Neural cell (in vitro differentiated cells): Measurements from ENCODE around the gene LGR5.

ENCODE experiments used
- EP300 ChIP-seq: fragments of 450-650 bp; conservative IDR thresholded peaks from 2 replicates; pipeline ENCODE4 v1.6.1; 2014; ENCODE audit warnings: antibody characterized with exemption, mild to moderate bottlenecking, moderate library complexity; ENCODE audit not compliant: poor library complexity, severe bottlenecking
- EZH2 ChIP-seq: fragments of 200-600, 300-800 bp; shearing (Covaris generic), sonication (generic); IDR thresholded peaks from 2 replicates; pipeline ENCODE4 v1.6.1; 2014; ENCODE audit warnings: antibody characterized with exemption, low read length, borderline replicate concordance, mild to moderate bottlenecking; ENCODE audit not compliant: insufficient read depth, poor library complexity, severe bottlenecking
- RAD21 ChIP-seq: fragments of 450-650 bp; conservative IDR thresholded peaks from 2 replicates; pipeline ENCODE4 v1.6.1; 2014; ENCODE audit warnings: antibody characterized with exemption, mild to moderate bottlenecking, moderate library complexity
- SMC3 ChIP-seq: fragments of 450-650 bp; conservative IDR thresholded peaks from 2 replicates; pipeline ENCODE4 v1.6.1; 2014; ENCODE audit warnings: antibody characterized with exemption, mild to moderate bottlenecking, moderate library complexity; ENCODE audit not compliant: poor library complexity
- TF ChIP-seq, protein P1 (sequence below): fragments of 450-650 bp; IDR thresholded peaks from 2 replicates; pipeline ENCODE4 v1.5.1; 2014; ENCODE audit warnings: antibody characterized with exemption, mild to moderate bottlenecking, moderate library complexity; ENCODE audit not compliant: poor library complexity, severe bottlenecking

DNA sequence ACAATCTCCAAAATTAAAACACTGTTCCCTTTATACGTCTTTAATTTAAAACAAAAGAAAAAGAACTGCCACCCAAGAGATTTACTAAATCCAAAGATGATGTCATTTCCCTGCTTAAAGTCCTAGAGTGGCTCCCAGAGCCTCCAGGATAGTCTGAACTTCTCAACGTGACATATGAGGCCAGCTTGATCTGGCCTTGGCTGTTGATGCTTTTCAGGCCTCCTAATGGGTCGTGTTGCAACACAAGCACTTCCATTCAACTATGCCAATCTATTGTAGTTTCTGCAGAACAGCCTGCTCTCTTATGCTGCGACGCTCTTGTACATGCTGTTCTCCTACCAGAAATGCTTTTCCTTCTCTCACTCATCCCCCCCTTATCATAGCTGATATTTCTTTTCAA, 35.7 kb downstream of the LGR5 start:
- TF ChIP-seq, protein P1, sequence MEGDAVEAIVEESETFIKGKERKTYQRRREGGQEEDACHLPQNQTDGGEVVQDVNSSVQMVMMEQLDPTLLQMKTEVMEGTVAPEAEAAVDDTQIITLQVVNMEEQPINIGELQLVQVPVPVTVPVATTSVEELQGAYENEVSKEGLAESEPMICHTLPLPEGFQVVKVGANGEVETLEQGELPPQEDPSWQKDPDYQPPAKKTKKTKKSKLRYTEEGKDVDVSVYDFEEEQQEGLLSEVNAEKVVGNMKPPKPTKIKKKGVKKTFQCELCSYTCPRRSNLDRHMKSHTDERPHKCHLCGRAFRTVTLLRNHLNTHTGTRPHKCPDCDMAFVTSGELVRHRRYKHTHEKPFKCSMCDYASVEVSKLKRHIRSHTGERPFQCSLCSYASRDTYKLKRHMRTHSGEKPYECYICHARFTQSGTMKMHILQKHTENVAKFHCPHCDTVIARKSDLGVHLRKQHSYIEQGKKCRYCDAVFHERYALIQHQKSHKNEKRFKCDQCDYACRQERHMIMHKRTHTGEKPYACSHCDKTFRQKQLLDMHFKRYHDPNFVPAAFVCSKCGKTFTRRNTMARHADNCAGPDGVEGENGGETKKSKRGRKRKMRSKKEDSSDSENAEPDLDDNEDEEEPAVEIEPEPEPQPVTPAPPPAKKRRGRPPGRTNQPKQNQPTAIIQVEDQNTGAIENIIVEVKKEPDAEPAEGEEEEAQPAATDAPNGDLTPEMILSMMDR: no peak
- no peak for TF ChIP-seq EZH2
- TF ChIP-seq RAD21: no peak
- no peak for TF ChIP-seq SMC3
- TF ChIP-seq EP300: no peak
